ENCODE data around the gene GLS.

DNA sequence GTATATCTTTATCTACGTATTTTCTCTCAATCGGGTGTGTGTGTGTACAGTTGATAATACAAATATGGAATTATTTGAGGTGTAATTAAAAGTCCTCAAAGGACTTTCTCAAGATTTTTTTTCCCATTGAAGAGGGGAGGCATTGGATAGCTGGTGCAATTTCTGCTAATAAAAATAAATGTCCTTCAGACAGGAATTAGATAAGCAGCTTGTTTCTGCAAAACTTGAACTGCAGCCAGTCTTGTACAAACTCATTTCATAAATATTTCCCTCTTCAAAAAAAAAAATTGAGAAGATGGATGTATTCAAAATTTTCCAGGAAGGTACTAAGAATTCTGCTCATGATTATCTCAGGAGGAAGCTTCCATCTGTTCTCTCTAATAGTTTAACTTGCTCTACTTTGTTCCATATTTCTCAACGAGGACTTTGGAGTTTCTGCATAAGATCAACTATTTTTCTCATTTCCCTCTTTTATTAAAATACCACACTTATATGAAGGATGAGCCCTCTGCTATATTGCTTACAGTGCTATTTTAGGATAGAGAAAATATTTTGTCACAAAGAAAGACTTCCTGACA lies 33.0 kb upstream of the GLS start:
- TF ChIP-seq, protein P1, sequence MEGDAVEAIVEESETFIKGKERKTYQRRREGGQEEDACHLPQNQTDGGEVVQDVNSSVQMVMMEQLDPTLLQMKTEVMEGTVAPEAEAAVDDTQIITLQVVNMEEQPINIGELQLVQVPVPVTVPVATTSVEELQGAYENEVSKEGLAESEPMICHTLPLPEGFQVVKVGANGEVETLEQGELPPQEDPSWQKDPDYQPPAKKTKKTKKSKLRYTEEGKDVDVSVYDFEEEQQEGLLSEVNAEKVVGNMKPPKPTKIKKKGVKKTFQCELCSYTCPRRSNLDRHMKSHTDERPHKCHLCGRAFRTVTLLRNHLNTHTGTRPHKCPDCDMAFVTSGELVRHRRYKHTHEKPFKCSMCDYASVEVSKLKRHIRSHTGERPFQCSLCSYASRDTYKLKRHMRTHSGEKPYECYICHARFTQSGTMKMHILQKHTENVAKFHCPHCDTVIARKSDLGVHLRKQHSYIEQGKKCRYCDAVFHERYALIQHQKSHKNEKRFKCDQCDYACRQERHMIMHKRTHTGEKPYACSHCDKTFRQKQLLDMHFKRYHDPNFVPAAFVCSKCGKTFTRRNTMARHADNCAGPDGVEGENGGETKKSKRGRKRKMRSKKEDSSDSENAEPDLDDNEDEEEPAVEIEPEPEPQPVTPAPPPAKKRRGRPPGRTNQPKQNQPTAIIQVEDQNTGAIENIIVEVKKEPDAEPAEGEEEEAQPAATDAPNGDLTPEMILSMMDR (conservative IDR thresholded peaks at IDR 0.05 in 1 of 2, IDR thresholded peaks at IDR 0.05 in 1 of 2; ENCODE audit: extremely low read depth in 1 of 2, insufficient read depth in 1 of 2, low read depth in 1 of 2, low read length in 2 of 2), result no peak
- no peak for TF ChIP-seq EZH2 (IDR thresholded peaks at IDR 0.05; ENCODE audit: borderline replicate concordance, low read length)
